Prostate gland (tissue), 2 donors: ENCODE data around the gene PRDM1.

Experiments
- CTCF ChIP-seq, 4 experiments: fragments of 200-600 bp in 2 of 4; fragments of 450-650 bp in 2 of 4; sonication (generic) in 2 of 4; IDR thresholded peaks; 1 replicate in 3 of 4; 2 replicates in 1 of 4; pipeline ENCODE4 v1.5.1; 2016 to 2019; ENCODE audit warnings: antibody characterized with exemption in 4 of 4, mild to moderate bottlenecking in 2 of 4, moderate library complexity in 2 of 4
- POLR2A ChIP-seq: fragments of 450-650 bp; IDR thresholded peaks from one replicate; pipeline ENCODE4 v1.6.1; 2016; ENCODE audit warnings: antibody characterized with exemption, mild to moderate bottlenecking

- TF ChIP-seq CTCF (IDR thresholded peaks at IDR 0.05) (no peak), POLR2A (no peak)
Measured at GRCh38 chr6:106077170-106077569, 9.0 kb upstream of the PRDM1 start.
